HG03565 (cell line): Measurements from ENCODE around the gene STON1.
"Not testable (repeated sequence)": the region's sequence is repeated elsewhere in the genome, so short reads cannot be mapped to it uniquely, and the experiment has no call there.

Experiments
- ATAC-seq: cut with Tn5 transposase; IDR thresholded peaks from one replicate; pipeline ENCODE4 v1.9.1; 2021; ENCODE audit warnings: mild to moderate bottlenecking, moderate library complexity; ENCODE audit not compliant: unreplicated experiment

The STON1 gene

GRCh38 chr2:48613211-48613610 is 83.3 kb downstream of the STON1 start:
- ATAC-seq, result no peak

GRCh38 chr2:48614581-48614980 is 84.6 kb downstream of the STON1 start:
- not testable (repeated sequence) for ATAC-seq

GRCh38 chr2:48617618-48618017 is 87.7 kb downstream of the STON1 start, which contains the start of gene GTF2A1L:
GTF2A1L (plus strand) TSS chr2:48617856; CDS start chr2:48617875, 19 bp downstream.
- no peak for ATAC-seq

GRCh38 chr2:48619526-48619925 is 89.6 kb downstream of the STON1 start:
- no peak for ATAC-seq

GRCh38 chr2:48620604-48621003 is 90.7 kb downstream of the STON1 start:
- ATAC-seq, result no peak

GRCh38 chr2:48622691-48623090 is 92.7 kb downstream of the STON1 start:
- not testable (repeated sequence) for ATAC-seq

GRCh38 chr2:48624696-48625095 is 94.7 kb downstream of the STON1 start:
- ATAC-seq, result no peak

GRCh38 chr2:48626047-48626446 is 96.1 kb downstream of the STON1 start:
- ATAC-seq, result no peak

GRCh38 chr2:48633143-48633542 is 103.2 kb downstream of the STON1 start:
- ATAC-seq, result no peak

GRCh38 chr2:48635786-48636185 is 105.8 kb downstream of the STON1 start:
- ATAC-seq, result no peak

GRCh38 chr2:48638261-48638660 is 108.3 kb downstream of the STON1 start:
- ATAC-seq, result no peak
